HUES48 (cell line): ENCODE measurements around the gene TNRC18.

ENCODE experiments used
- H3K27ac ChIP-seq: one replicate; pipeline ENCODE4 v1.7.0; 2013; ENCODE audit warnings: low read depth, low read length, inconsistent platforms
- H3K27me3 ChIP-seq: 2 replicates; pipeline ENCODE4 v1.6.1; 2013; ENCODE audit warnings: mild to moderate bottlenecking, low read length; ENCODE audit not compliant: control insufficient read depth, insufficient read depth
- H3K36me3 ChIP-seq: 2 replicates; pipeline ENCODE4 v1.6.1; 2013; ENCODE audit warnings: low read length; ENCODE audit not compliant: control insufficient read depth, insufficient read depth
- H3K4me1 ChIP-seq: 2 replicates; pipeline ENCODE4 v1.6.1; 2013; ENCODE audit warnings: mild to moderate bottlenecking, low read length; ENCODE audit not compliant: control insufficient read depth, insufficient read depth
- H3K4me3 ChIP-seq: 2 replicates; pipeline ENCODE4 v1.5.1; 2013; ENCODE audit warnings: mild to moderate bottlenecking, low read depth, low read length
- H3K9ac ChIP-seq: 2 replicates; pipeline ENCODE4 v1.6.1; 2013; ENCODE audit warnings: mild to moderate bottlenecking, low read depth, low read length, moderate library complexity
- H3K9me3 ChIP-seq: 2 replicates; pipeline ENCODE4 v1.6.1; 2013; ENCODE audit warnings: low read length; ENCODE audit not compliant: control insufficient read depth, insufficient read depth

The TNRC18 gene

DNA sequence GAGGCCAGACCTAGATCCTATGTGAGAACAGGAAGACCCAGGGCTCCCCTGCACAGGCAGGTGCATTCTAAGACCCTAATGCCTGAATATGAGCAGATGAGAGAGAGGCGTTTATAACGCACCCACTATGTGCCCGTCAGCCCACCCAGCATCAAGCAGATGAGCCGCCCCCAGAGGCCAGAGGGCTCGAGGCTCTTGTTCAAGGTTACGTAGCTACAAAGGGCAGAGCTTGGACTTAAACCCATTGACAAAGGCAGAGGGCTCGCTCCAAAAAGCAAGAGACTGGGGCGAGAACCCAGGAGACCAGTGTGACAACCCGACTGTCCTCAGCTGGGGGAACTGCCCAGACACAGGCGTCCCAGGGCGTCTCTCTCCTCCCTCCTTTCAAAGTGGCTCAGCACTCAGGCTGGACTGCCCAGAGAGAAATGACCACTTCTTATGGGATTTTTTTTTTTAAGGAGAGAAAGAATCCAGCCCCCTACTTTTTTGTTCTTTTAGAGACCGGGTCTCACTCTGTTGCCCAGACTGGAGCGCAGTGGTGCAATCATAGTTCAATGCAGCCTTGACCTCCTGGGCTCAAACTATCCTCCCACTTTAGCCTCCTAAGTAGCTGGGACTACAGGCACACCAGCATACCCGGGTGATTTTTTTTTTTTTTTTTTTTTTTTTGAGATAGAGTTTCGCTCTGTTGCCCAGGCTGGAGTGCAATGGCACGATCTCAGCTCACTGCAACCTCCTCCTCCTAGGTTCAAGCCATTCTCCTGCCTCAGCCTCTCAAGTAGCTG is 40.1 kb downstream of the TNRC18 start:
- Histone ChIP-seq H3K4me3 (no peak overlapping the region), H3K9ac (no peak overlapping the region), H3K36me3 (no peaks in the 10 kb centered on the region), H3K27me3 (no peaks in the 10 kb centered on the region), H3K9me3 (no peaks in the 10 kb centered on the region), H3K4me1 (peaks cover 8% of the 10 kb centered on the region; the same call in 1 of the 2 replicates), H3K27ac (no peak overlapping the region)

DNA sequence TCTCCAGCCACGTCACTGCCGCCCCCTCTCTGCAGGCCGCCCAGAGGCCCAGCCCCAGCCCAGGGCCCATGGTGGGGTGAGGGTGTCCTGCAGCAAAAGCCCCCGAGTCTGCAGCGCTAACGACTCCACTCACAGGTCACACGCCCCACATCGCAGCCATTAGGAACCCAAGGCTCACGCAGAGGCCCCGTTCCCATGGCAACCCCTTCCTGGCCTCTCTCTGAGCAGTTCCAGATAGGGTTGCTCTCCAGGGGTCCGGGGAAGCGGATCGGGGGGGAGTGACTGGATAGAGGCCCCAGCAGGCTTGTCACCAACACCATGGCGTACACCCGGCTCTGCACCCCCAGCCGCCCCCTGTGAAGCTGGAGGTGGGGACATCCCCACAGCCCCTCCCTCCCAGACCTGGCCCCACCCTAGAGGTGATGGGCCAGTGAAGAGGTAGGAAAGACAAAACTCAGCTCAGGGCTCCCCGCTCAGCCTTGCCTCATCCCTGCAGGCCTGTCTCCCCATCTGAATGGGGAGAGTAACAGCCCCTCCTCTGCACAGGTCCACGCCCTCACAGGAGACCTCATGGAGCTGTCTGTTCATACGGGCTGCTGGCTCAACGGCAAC is 41.2 kb downstream of the TNRC18 start:
- no peaks in the 10 kb centered on the region for H3K36me3 ChIP-seq
- H3K9ac ChIP-seq = no peak overlapping the region
- no peak overlapping the region for H3K27ac ChIP-seq
- H3K4me3 ChIP-seq = no peak overlapping the region
- H3K27me3 ChIP-seq = no peaks in the 10 kb centered on the region
- H3K4me1 ChIP-seq = peaks cover 8% of the 10 kb centered on the region; the same call in 1 of the 2 replicates
- H3K9me3 ChIP-seq = no peaks in the 10 kb centered on the region

DNA sequence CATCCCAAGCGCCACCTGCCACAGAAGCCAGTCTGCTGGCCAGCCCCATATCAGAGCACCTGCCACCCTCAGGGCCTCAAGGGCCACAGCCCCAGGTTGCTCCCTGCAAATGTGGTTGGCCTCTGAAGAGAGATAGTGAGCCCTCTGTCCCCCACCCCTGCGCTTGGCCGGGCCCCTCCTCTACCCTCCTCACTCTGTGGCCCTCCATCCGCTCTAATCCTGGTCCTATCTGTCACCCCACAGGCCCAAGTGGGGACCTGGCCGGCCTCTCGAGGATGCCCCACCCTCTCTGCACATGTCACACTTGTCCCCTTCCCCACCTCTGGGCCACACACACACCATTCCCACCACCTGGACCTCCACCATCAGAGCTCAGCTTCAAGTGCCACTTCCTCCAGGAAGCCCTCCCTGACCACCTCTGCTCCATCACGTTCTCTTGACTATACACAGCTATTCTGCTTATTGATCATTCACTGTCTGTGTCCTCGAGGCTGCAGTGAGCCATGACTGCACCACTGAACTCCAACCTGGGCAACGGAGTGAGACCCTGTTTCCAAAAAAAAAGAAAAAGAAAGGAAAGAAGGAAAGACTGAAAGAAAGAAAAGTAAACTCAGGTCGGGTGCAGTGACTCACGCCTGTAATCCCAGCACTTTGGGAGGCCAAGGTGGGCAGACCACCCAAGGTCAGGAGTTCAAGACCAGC is 42.4 kb downstream of the TNRC18 start:
- no peak overlapping the region for H3K9ac ChIP-seq
- no peaks in the 10 kb centered on the region for H3K27me3 ChIP-seq
- no peaks in the 10 kb centered on the region for H3K36me3 ChIP-seq
- no peak overlapping the region for H3K27ac ChIP-seq
- H3K4me3 ChIP-seq = no peak overlapping the region
- peaks cover 8% of the 10 kb centered on the region; the same call in 1 of the 2 replicates for H3K4me1 ChIP-seq
- no peaks in the 10 kb centered on the region for H3K9me3 ChIP-seq

DNA sequence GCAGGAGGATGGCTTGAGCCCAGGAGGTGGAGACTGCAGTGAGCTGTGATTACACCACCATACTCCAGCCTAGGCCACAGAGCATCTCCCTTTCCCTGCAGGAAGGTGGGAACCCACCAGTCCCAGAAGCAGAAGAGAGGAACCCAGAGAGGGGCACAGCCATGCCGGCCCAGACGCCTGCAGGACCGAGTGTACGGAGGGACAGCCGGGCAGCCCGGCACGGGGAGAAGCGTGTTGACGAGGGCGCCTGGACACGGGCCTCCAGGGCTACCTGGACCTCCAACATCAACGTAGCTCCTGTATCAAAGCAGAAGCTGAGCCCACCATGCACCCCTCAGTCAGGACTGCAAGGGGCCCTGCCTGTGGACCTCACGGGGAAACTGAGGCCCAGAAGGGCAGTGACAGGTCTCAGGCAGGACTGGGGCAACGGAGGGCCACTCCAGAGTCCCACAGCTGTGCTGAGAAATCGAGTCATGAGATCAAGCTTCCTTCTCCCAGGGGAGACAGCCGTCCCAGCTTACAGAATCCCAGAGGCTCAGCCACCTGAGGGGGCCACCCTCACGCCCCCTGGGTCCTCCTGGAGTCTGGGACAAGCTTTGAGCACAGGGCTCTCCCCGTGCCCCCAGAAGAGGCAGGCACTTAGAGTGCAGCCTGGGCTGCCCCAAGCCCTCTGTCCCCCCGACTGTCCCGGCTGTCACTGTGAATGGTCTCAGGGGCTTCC is 43.1 kb downstream of the TNRC18 start:
- Histone ChIP-seq H3K4me3 (no peak overlapping the region), H3K9ac (no peak overlapping the region), H3K36me3 (no peaks in the 10 kb centered on the region), H3K27me3 (no peaks in the 10 kb centered on the region), H3K27ac (no peak overlapping the region), H3K9me3 (no peaks in the 10 kb centered on the region), H3K4me1 (peaks cover 8% of the 10 kb centered on the region; the same call in 1 of the 2 replicates)

DNA sequence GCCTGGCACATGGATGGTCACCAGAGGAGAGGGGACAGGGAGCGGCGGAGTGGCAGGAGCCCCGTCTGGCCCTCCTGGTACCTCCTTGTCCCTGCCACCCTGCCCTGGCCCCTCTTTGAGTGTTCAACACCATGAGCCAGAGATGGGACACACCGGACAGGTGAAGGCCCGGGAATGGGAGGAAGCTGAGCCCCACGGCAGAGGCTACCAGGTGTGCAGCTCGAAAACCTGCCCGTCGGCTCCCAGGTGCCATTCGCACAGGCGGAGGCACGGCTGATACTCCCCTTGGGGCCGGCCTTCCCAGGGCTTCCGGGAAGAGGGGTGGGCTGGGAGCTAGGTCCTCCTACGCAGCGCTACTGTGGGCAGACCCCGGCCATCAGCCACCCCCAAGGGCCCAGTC is 44.1 kb downstream of the TNRC18 start:
- Histone ChIP-seq H3K27me3 (no peaks in the 10 kb centered on the region), H3K9ac (no peak overlapping the region), H3K27ac (no peak overlapping the region), H3K9me3 (no peaks in the 10 kb centered on the region), H3K4me3 (no peak overlapping the region), H3K36me3 (no peaks in the 10 kb centered on the region), H3K4me1 (peaks cover 8% of the 10 kb centered on the region; the same call in 1 of the 2 replicates)

DNA sequence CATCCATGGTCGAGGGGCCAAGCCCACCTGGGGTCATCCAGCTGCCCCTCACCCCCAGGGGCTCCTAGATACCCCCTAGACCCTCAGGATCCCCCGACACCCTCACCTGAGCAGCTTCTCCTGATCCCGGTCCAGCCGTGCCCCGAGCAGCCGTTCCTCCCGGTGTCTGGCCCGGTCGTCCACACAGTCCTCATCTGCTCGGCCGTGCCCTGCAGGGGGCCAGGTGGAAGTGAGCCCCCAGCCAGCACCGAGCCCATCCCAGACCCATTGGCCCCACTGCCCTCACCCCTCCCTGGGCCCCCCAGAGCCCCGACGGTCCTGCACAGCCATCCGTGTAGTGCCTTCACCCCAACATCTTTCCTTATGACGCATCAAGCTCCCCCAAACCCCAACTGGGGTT is 45.8 kb downstream of the TNRC18 start:
- Histone ChIP-seq H3K9me3 (no peaks in the 10 kb centered on the region), H3K9ac (no peak overlapping the region), H3K4me3 (no peak overlapping the region), H3K36me3 (0 out of 2 replicates have a peak, but pooled peaks cover 3% of the 10 kb centered on the region), H3K27me3 (no peaks in the 10 kb centered on the region), H3K4me1 (peaks cover 3% of the 10 kb centered on the region; the same call in 1 of the 2 replicates), H3K27ac (no peak overlapping the region)

DNA sequence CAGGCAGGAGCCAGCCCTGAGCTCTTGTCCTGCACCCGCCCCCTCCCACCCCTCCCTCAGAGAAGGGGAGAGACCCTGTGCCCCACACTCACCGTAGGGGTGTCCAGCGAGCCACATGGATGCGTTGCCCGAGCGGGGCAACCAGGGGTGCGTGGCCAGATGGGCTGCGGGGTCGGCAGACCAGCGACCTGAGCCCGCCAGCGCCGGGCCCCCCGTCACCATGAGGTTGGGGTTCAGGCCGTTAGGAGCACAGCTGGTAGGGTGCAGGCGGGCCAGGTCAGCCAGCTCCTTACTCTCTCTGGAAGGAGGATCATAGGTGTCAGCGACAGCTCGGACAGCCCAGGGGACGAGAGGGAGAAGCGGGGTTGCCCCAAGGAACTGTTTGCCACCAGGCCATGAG is 46.4 kb downstream of the TNRC18 start:
- Histone ChIP-seq H3K4me1 (no peaks in the 10 kb centered on the region), H3K9ac (no peak overlapping the region), H3K4me3 (no peak overlapping the region), H3K9me3 (no peaks in the 10 kb centered on the region), H3K36me3 (0 out of 2 replicates have a peak, but pooled peaks cover 3% of the 10 kb centered on the region), H3K27ac (no peak overlapping the region), H3K27me3 (no peaks in the 10 kb centered on the region)

DNA sequence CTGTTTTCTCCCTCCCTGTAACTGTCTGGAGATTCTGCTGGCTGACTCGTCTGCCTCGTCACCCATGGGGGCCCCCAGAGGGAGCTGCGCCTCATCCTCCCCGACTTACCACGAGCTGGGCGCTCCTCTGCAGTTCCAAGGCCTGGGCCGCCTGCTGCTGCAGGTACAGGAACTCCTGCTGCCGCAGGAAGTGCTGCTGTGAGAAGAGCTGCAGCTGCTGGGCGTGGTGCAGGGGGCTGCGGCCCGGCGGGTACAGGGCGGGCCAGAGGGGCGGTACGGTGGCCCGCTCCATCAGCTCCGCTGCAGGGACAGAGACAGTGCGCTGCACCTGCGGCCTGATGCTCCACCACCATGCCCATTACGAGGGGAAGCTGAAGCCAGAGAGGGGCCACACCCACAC is 47.7 kb downstream of the TNRC18 start:
- Histone ChIP-seq H3K4me1 (no peaks in the 10 kb centered on the region), H3K4me3 (no peak overlapping the region), H3K9ac (no peak overlapping the region), H3K36me3 (0 out of 2 replicates have a peak, but pooled peaks cover 3% of the 10 kb centered on the region), H3K27me3 (no peaks in the 10 kb centered on the region), H3K9me3 (no peaks in the 10 kb centered on the region), H3K27ac (no peak overlapping the region)

DNA sequence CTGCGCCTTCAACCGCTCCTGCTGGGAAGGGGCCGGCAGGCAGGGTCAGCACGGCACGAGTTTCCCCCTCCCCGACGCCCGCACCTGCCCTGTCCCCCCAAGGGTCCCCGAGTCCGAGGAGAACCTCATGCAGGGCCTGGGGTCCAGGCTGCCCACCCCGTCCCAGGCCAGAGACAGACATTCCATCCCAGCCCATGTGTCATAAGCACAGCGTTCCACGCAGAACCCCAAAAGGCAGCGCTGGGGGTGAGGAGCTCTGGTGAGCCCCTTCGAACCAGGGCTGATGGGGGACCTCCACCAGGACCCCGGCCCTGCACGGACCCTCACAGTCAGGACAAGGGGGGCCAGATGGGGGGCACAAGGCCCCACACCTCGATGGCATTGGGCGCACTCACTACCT is 49.2 kb downstream of the TNRC18 start:
- no peak overlapping the region for H3K9ac ChIP-seq
- H3K4me3 ChIP-seq = no peak overlapping the region
- no peaks in the 10 kb centered on the region for H3K27me3 ChIP-seq
- no peaks in the 10 kb centered on the region for H3K4me1 ChIP-seq
- H3K27ac ChIP-seq = no peak overlapping the region
- H3K9me3 ChIP-seq = no peaks in the 10 kb centered on the region
- 0 out of 2 replicates have a peak, but pooled peaks cover 3% of the 10 kb centered on the region for H3K36me3 ChIP-seq

DNA sequence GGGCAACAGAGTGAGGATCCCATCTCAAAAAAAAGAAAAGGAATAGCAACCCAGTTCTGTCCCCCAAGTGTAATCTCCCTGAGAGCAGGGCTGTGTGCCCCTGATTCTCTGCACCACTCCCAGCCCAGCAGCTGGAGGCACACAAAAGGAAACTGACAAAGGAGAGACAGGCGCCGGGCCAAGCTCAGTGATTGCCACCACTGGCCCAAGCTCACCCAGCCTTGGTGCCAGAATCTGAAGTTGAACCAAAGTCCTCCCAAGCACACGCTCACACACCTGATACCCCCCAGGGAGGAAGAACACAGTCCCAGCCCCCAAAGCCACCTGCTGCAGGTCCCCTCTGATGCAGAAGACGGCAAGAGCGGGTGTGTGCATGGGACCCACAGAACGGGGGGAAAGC is 50.3 kb downstream of the TNRC18 start:
- Histone ChIP-seq H3K4me3 (no peak overlapping the region), H3K36me3 (0 out of 2 replicates have a peak, but pooled peaks cover 3% of the 10 kb centered on the region), H3K27ac (no peak overlapping the region), H3K4me1 (no peaks in the 10 kb centered on the region), H3K9ac (no peak overlapping the region), H3K9me3 (no peaks in the 10 kb centered on the region), H3K27me3 (no peaks in the 10 kb centered on the region)
